HUDEP-2 (cell line): ENCODE measurements around the gene PROM1.

ENCODE experiments used
- DNase-seq, 76 experiments: peaks; one replicate each; lab custom pipeline; 2025; ENCODE audit not compliant: unreplicated experiment in 76 of 76; lab: John Stamatoyannopoulos, UW

PROM1 gene

GRCh38 chr4:15992167-15992485, 91.7 kb downstream of the PROM1 start:
- DNase-seq, result no peak

GRCh38 chr4:15990570-15991285, 93.1 kb downstream of the PROM1 start:
- no peak for DNase-seq

- DNase-seq, result no peak
These were observed 94.4 kb downstream of the PROM1 start for GRCh38 chr4:15989424-15989823.

GRCh38 chr4:15988222-15988621, 95.6 kb downstream of the PROM1 start:
- DNase-seq, result no peak

DNA sequence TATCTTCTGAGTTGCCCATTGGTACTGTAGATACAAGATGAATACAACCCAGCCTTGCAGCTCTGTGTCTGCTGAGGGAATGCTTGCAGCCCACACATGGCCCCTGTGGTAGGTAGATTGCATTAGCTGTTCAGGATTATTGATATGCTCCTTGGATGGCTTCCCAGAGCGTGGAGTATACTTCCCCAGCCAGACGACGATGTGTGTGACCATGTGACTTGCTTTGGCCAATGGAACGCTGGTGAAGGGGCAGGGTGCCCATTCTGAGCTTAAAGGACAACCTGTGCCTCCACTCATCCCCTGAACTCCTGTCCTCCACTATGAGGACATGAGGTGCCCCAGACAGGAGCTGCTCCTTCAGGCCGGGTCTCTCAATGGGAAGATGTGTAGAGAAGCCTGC, 96.9 kb downstream of the PROM1 start:
- peak in 2 of 76 experiments; percentile 0 to 8 for DNase-seq

DNA sequence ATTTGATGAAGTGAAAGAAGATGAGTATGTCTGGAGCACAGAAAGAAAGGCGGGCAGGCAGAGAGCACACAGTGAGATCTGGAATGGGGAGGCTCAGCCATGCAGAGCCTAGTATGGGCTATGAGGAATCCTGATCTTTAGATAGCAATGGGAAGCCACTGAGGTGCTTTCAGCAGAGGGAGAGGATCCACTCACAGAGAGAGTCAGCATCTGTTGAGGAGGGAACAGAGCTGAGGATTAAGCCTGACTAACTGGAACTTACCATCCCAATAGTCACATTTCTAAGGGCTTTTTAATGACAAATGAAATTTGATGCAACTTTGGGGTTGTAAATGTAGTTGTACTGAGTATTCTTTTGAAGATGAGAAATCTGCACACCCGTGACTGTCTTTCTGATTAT, 100.2 kb downstream of the PROM1 start:
- no peak for DNase-seq

DNA sequence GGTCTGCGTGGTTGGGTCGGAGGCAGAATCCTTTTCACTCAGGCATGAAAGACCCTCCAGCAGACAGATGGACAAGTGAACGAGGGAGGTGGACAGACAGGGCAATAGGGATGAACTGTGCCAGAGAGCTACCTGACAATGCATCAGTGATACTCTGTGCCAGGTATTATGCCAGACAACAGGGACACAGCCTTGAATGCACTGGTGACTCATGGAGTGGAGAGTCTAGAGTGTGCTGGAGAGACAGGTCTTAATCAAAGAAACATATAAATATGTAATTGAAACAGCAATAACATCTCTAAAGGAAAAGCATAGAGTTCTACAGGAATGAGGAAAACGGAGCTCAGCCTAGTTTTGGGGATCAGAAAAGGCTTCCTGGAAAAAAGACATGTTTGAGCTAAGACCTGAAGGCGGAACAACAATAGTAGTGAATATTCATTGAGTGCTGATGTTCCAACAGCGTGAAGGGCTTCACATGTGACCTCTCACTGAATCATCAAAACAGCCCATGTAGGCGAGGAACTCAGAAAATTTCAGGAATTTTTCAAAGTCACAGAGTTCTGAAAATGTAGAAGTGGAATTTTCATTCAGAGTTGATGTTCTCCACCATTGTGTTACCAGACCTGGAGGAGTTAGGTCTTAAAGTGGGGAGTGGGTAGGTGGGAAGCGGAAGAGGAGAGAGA, 100.8 kb downstream of the PROM1 start:
- no peak for DNase-seq

- DNase-seq, result no peak
These were observed 107.1 kb downstream of the PROM1 start for GRCh38 chr4:15976456-15977447.

- no peak for DNase-seq
These were observed 112.6 kb downstream of the PROM1 start for GRCh38 chr4:15971068-15971801.

DNA sequence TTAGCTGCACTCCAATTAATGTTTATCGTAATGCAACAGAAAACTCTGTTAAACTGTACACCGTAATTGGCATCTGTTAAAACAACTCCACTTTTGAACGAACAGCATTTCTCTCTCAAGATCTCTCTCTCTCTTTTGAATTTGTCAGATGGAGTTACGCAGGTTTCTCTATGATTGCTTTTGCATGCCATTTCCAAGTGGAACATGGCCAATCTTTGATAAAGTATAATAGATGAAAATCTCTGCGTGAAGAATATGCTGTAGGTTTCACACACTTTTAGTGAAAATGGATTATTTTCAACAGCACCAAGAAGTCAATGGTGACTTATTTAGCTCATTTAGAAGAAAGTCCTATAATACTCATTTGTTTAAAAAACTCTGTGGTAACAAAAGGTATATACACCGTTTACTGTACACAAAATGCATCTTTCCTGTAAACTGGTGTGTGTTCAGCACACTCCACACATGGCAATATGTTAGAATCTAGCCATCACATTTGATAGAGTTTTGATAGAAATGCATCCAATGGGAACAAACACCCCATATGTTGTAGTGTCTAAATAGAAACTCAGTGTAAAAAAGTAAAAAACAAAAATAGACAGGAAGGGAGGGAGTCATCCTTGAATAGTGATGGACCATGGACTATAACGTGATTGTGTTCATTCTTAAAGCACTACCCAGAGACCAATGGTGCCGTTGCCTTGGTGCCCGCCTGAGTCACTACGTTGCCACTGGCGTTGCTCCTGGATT, 115.1 kb downstream of the PROM1 start:
- DNase-seq, result no peak

DNA sequence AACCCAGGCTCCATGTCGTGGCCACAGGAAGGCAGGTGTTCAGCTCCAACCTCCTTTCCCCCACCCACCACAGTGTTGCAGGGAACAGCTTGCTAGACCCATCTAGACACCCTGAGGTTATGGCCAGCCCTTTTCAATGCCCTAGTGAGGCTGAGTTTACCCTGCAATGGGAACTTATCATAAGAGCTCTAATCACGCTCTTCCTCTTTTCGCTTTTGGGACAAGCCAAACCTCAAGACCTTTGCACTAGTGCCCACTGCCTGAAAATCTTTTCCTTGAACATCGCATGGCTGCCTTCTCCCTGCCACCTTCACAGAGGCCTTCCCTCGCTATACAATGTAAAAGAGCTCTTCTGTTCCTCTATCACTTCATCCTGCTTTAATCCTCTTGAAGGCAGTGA, 118.5 kb downstream of the PROM1 start:
- no peak for DNase-seq

GRCh38 chr4:15964159-15964558, 119.7 kb downstream of the PROM1 start:
- no peak for DNase-seq

DNA sequence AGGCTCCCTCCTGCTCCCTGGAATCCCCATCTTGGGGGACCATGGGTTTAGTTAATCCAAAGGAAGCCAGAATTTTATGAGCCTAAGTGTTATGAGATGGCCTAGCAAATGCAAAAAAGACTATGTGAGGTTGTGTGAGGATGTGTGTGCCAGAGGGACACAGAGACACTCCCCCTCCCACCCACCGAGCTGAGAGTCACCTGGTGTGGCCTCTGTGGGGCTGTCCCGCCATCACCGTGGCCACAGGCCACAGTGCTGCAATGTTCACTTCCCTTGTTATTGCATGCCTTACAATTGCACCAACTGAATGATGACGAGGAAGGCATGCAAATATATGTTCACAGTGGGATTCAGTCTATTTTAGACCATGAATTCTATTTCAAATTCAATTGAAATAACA, 120.2 kb downstream of the PROM1 start:
- DNase-seq, result no peak

DNA sequence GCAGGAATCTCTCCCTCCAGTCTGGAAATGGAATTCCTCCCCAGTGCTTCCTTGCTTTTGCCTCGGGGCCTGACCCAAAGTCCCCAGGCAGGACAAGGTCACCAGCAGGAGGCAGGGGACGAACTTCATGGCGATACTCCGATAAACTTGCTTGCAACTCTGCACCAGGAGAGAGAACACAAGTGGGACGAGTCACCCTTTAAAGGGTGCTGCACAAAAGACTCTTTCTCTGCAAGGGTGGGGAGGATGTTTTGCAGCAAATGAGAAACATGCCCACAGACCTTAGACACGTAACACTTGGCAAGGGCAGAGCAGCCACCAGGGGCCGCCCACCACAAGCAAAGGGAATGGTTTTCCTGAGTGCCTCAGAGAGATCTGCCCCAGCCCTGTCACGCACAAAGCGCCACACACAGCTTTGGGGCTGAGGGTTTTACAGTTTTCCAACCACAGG, 120.8 kb downstream of the PROM1 start, which contains the start of gene FGFBP2:
TSS of gene FGFBP2 (minus strand) at position 175 of the 451 bp plus-strand sequence. CDS start at position 129, 46 bp downstream.
- DNase-seq, result peak in 17 of 76 experiments; percentile 0 to 48 (median 10)

DNA sequence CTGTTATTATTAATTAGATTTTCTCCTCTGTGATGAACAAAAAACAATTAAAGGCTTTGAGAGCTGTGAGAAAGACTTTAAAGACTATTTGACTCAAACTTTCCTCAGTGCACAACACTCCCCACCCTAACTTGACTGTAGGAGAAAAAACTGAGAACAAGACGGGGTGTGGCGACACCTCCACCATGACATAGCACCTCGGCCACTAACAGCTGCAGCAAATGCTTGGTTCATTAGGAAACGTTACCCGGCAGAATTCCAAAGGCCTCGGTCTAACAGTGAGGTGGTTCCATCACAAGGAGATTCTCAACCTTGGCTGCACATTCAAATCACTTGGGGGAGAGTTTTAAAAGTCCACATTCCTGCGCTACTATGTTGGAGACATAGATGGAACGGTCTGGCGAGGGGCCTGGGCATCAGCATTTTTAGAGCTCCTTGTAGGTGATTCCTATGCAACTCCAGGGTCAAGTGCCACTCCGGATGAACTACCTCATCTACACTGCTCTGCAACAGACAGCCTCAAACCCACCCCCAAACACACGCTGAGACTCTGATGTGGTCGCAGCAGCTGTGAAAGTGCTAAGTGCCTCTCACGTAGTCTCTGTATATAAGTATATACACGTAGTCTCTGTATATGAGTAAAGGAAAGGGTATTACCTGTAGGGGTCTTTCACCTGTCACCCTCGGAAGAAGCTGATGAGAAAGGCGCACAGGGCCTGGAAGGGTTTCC, 121.9 kb downstream of the PROM1 start:
- no peak for DNase-seq

DNA sequence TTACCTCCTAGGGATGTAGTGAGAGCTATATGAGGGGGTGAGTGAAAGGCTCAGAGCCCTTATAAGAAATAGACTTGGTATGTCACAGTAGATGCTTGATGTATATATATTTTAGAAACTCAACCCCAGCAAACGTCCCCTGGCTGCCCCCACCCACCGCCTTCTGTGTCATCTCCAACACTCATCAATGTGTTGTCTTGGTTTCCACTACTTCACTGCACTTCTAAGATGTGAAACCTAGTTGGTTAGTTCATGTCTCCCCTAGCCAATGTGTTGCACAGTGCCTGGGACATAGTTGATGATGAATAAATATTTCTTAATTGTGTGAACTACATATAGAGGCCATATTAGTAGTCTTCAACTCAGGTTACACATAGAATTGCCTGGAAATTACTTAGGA, 125.3 kb downstream of the PROM1 start:
- no peak for DNase-seq

- DNase-seq, result peak in 63 of 76 experiments; percentile 0 to 74 (median 39)
These were observed 127.5 kb downstream of the PROM1 start for GRCh38 chr4:15956179-15956850.

DNA sequence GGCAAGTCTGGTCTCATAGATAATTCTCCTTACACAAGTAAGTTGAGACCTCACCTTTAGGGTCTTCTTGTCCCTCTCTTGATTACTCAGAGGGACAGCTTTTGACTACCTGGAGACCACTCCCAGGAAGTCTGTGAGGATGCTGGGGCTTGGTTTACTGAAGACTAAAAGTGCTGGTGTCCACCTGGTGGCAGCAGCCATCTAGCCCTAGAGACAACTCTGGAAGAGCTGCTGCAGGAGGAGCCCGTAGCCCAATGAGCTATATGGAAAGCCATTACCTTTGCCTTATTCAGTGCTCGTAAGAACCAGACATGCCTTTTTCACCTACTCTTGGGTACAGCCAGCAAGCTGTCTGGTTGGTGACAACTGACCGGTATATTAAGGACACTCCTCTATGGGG, 128.2 kb downstream of the PROM1 start:
- DNase-seq, result no peak
